Activated CD4-positive, CD25-positive, alpha-beta regulatory T cell treated with anti-CD3 and anti-CD28 coated beads, Interleukin-2, amount 50 U/mL, for 16 hours (primary cell): ENCODE data around the gene TAAR5.
"Not testable (repeated sequence)": the region's sequence is repeated elsewhere in the genome, so short reads cannot be mapped to it uniquely, and the experiment has no call there.

ENCODE experiments used
- DNase-seq: peaks from one replicate; pipeline ENCODE4 v3.0.0-alpha.2; 2020; ENCODE audit warnings: low read depth, low spot score

The TAAR5 gene

GRCh38 chr6:132570221-132570777, 19.2 kb downstream of the TAAR5 start, which contains the start of gene TAAR6:
TAAR6 (plus strand) TSS chr6:132570322; CDS start chr6:132570322, 0 bp downstream.
- no peak for DNase-seq

- DNase-seq = no peak
Observed at GRCh38 chr6:132569170-132569569, 20.4 kb downstream of the TAAR5 start.

- DNase-seq = no peak
Observed at GRCh38 chr6:132568611-132569010, 20.9 kb downstream of the TAAR5 start.

GRCh38 chr6:132567566-132567965, 22.0 kb downstream of the TAAR5 start:
- no peak for DNase-seq

- no peak for DNase-seq
Observed at GRCh38 chr6:132566404-132566803, 23.1 kb downstream of the TAAR5 start.

- not testable (repeated sequence) for DNase-seq
Observed at GRCh38 chr6:132560087-132560486, 29.5 kb downstream of the TAAR5 start.

GRCh38 chr6:132552372-132552771, 37.2 kb downstream of the TAAR5 start, which contains the start of gene TAAR8:
TAAR8 (plus strand) TSS chr6:132552672; CDS start chr6:132552693, 21 bp downstream.
- no peak for DNase-seq

- no peak for DNase-seq
Observed at GRCh38 chr6:132551214-132551613, 38.3 kb downstream of the TAAR5 start.

- no peak for DNase-seq
Observed at GRCh38 chr6:132548746-132549463, 40.6 kb downstream of the TAAR5 start.

GRCh38 chr6:132544826-132545225, 44.7 kb downstream of the TAAR5 start:
- DNase-seq = no peak
